MG63 (cell line): ENCODE data around the gene ENGASE. TPM values are rescaled to one million over a fixed set of nuclear protein-coding genes. Genes with fewer than 3 reads are reported as not detected.
A peak's percentile ranks its signal among the peaks of the same experiment; 100 is the strongest.

Source experiments
- DNase-seq: peaks from one replicate; pipeline ENCODE4 v3.0.0-alpha.2; 2020
- H3K27me3 ChIP-seq: fragments of 250-450 bp; sonication (Bioruptor Pico); 2 replicates; pipeline ENCODE4 v1.5.1; 2020; ENCODE audit warnings: mild to moderate bottlenecking, moderate library complexity
- H3K36me3 ChIP-seq: fragments of 250-450 bp; sonication (Bioruptor Pico); 2 replicates; pipeline ENCODE4 v1.5.1; 2020; ENCODE audit warnings: mild to moderate bottlenecking, moderate library complexity
- H3K4me3 ChIP-seq: fragments of 250-450 bp; sonication (Bioruptor Pico); 2 replicates; pipeline ENCODE4 v1.5.1; 2020; ENCODE audit warnings: mild to moderate bottlenecking, moderate library complexity
- H3K9me3 ChIP-seq: fragments of 250-450 bp; sonication (Bioruptor Pico); 2 replicates; pipeline ENCODE4 v1.5.1; 2020; ENCODE audit warnings: mild to moderate bottlenecking, moderate library complexity
- total RNA-seq: library from RNA; depleted of rRNA; stranded (reverse); fragments of >200 nt; shearing (Covaris generic); gene quantifications from 2 replicates; pipeline ENCODE4 v1.2.3, GENCODE V29; 2014; ENCODE audit warnings: low replicate concordance

Gene ENGASE
- total RNA-seq, 1 experiment from 2014 or later, result 12.4 TPM

DNA sequence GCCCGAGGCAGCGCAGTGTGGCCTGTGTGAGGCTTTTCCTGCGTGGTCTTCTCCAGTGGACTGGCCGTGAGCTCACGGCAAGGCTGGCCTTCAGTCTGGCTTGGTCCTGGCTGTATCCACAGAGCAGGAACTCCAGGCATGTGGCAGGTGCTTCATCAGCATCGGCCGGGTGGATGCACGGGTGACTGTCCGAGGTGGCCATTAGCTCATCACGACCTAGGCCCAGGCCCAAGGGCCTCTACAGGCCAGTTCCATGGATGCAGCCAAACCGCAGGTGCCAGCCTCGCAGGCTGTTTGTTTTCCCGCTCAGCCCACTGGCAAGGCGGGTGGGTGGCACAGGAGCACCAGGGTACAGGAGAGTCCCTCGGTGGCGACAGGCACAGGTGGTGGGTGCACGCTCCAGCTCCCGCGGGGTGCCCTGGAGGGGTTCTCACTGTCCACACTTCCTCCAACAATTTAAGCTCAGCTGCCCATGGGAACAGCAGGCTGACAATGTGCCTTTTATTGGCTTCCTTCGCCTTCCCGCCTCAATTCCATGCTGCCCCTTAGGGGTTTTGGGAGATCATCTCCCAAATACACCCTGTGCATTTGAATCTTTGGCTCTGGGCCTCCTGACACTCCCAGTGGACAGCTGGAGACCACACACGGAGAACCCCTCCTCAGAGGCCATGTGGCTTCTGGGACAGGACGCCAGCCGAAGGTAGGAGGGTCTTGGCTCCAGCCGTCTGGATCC is 33.0 kb downstream of the ENGASE start:
- Histone ChIP-seq H3K36me3 (no peaks in the 10 kb centered on the region), H3K27me3 (peaks cover 2% of the 10 kb centered on the region; the same call in 1 of the 2 replicates), H3K9me3 (no peaks in the 10 kb centered on the region), H3K4me3 (no peak overlapping the region)
- no peak for DNase-seq

DNA sequence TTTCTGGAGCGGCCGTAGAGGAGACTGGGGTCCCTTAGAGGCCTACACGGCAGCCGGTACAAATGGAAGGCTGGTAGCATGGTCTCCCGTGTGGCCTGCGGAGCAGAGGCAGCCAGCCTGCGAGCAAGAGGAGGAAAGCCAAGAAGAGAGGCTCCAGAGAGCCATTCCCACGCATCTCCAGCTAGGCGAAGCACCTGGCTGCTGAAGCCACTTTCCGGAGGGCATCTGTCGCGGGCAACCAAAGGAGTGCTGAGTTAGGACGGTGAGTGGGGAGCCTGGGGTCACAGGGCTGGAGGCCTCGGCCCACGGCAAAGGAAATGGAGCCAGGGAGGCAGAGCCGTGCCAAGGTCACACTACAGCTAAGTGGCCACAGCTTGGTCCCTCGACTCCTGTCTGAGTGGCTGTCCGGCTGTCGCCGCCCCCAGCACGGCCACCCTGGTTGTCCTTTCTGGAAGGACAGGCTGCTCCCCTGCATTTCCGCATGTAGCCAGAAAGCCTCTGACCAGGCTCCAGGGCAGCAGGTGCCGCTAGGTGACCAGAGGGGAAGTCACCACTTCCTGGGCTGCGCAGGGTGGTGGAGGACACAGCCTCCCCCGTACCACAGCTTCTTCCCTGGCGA is 33.7 kb downstream of the ENGASE start:
- no peak for DNase-seq
- Histone ChIP-seq H3K36me3 (no peaks in the 10 kb centered on the region), H3K4me3 (no peak overlapping the region), H3K9me3 (no peaks in the 10 kb centered on the region), H3K27me3 (peaks cover 2% of the 10 kb centered on the region; the same call in 1 of the 2 replicates)

DNA sequence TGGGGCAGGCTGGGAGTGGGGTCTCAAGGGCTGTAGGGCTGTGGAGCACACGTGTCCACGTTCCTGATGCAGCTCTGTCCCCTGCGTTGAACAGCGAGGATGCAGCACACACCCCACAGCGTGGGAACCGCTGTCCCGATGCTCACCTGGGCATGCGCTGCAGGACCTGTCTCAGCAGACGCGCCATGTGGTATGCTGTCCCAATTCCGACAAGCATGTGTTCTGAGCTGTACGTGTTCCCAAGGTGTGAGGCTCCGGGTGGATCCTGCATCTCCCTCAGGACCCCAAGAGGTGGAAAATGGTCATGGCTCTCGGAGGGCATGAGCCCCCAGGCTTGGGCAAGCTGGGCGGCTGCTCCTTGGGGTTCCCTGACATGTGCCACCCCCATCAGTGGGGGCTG is 34.2 kb downstream of the ENGASE start:
- peaks cover 2% of the 10 kb centered on the region; the same call in 1 of the 2 replicates for H3K27me3 ChIP-seq

DNA sequence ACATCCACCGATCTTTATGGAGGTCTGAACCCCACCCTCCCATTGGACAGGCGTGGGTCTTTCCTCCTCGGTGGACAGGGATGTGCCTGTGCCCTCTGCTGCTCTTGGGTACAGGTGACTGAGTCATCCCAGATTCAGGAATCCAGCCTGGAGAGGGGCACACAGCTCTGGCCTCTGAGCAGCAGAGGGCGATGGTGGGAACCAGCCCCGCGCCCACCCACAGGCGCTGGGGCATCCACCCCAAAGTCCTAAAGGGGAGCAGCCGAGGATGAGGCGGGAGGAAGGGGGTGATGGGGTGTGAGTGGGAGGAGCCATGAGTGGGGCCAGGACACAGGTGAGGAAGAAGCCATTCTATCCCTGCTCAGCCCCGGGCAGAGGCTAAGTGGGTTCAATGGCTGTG is 35.0 kb downstream of the ENGASE start:
- no peaks in the 10 kb centered on the region for H3K9me3 ChIP-seq
- DNase-seq, result no peak
- no peaks in the 10 kb centered on the region for H3K36me3 ChIP-seq
- H3K4me3 ChIP-seq, result no peak overlapping the region
- peaks cover 2% of the 10 kb centered on the region; the same call in 1 of the 2 replicates for H3K27me3 ChIP-seq

More for the DNA sequence above, 34.2 kb downstream of the ENGASE start:
- no peak for DNase-seq
- H3K4me3 ChIP-seq, result no peak overlapping the region
- no peaks in the 10 kb centered on the region for H3K9me3 ChIP-seq
- H3K36me3 ChIP-seq, result no peaks in the 10 kb centered on the region

DNA sequence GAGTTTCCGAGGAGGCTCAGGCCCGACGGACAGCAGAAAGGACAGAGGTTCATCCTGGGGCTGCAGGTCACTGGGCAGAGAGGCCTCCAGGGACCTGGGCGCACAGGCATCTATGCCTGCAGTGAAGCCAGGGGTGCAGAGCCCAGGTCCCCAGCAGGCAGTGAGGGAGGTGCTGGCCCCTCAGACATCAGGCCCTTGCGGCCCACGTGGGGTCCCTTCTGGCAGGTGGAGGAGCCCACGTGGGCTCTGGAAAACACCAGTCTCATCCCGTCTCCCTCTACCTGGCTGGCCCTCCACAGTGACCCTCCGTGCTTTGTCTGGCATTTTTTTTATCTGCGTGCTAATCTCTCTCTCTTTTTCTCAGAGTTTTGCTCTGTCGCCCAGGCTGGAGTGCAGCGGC is 36.5 kb downstream of the ENGASE start:
- peaks cover 2% of the 10 kb centered on the region; the same call in 1 of the 2 replicates for H3K27me3 ChIP-seq
- no peak overlapping the region for H3K4me3 ChIP-seq
- no peak for DNase-seq
- H3K36me3 ChIP-seq, result no peaks in the 10 kb centered on the region
- H3K9me3 ChIP-seq, result no peaks in the 10 kb centered on the region

DNA sequence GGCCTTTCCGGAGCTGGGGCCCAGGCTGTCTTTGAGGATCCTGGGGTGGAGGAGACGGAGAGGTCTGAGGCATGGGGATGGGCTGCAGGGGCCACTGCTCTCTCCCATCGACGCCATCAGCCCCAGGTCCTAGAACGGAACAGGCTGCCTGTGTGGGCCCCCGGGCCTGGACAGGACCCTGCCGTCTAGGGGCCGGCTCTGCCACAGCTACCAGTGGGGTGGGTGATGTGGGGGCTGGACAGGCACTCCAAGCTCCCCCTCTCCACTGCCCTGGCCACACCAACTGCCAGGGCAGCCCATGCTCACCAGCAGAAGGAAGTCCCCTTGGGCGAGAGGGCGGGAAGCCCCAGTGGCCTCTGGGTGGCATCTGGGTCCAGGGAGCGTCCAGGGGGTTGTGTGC is 37.8 kb downstream of the ENGASE start:
- Histone ChIP-seq H3K36me3 (no peaks in the 10 kb centered on the region), H3K4me3 (no peak overlapping the region), H3K27me3 (peaks cover 2% of the 10 kb centered on the region; the same call in 1 of the 2 replicates), H3K9me3 (no peaks in the 10 kb centered on the region)
- DNase-seq, result no peak

DNA sequence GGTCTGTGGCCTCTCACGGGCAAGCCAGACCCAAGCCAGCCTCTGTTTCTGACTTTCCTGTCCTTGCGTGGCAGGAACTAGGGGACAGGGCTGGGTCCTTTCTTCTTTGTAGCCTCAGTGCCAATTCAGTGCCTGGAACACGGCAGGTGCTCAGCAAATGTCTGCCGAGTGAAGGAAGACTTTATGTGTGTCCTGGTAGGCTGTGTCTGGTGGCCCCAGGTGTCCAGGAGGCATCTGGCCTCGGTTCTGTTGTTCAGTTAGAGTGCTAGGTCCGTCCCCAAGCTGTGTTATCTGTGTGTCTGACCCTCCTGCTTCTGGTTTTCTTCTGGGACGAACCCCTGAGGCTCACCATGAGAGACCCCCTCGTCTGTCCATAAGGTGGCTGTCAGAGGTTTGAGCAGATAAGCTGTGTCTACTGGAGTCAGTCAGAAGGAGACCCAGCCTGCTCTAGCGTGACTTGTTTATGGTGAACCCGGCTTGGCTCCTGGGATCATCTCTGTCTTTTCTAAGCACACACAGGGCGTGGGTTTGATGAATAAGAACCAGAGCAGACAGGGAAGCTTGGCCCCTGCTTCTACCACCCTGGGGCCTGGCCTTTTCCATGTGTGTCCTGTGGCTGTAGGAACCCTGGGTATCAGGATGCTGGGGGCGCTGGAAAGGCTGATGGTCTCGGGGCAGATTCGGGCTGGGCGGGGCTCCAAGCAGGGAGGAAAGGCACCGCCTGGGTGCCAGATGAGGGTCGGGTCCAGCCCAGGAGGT is 39.3 kb downstream of the ENGASE start:
- Histone ChIP-seq H3K27me3 (peaks cover 2% of the 10 kb centered on the region; the same call in 1 of the 2 replicates), H3K9me3 (no peaks in the 10 kb centered on the region), H3K4me3 (no peak overlapping the region), H3K36me3 (no peaks in the 10 kb centered on the region)
- no peak for DNase-seq

DNA sequence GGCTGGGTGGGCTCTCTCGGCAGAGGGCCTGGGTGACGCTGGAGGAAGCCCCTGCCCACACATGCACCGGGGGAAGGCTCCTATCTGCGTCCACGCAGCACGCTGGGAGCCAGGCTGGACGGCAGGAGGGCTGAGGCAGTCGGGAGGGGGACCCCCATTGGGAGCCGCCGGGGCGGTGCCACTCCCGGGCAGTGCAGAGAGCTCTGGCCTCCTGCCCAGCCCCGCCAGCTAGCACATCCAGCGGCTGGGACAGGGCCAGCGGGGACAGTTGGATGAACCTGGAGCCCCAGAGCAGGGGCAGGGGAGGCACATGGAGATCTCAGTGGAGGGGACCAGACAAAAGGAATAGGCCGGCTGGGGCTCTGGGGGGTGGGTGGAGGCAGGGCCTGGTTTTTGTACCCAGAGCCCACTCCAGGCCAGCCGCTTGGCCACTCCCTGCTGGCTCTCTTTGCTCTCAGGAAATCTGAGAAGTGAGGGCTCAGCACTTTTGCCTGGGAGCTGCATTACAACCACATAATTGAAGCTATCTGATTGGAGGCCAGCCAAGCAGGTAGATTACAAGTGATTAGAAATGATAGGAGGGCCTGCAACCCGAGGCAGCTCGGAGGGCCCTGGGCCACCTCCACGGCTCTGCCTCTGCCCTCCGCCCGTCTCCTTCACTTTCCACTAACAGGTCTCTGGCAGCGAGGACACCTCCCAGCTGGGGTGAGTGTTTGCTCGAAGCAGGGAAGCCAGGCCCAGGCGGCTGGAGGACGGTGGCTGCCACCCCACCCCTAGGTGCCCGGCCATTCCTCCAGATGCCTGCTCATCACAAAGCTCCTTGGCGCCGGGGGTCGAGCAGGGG is 40.1 kb downstream of the ENGASE start:
- Histone ChIP-seq H3K27me3 (peaks cover 8% of the 10 kb centered on the region), H3K9me3 (no peaks in the 10 kb centered on the region), H3K4me3 (no peak overlapping the region), H3K36me3 (no peaks in the 10 kb centered on the region)
- DNase-seq, result peak; percentile 52

DNA sequence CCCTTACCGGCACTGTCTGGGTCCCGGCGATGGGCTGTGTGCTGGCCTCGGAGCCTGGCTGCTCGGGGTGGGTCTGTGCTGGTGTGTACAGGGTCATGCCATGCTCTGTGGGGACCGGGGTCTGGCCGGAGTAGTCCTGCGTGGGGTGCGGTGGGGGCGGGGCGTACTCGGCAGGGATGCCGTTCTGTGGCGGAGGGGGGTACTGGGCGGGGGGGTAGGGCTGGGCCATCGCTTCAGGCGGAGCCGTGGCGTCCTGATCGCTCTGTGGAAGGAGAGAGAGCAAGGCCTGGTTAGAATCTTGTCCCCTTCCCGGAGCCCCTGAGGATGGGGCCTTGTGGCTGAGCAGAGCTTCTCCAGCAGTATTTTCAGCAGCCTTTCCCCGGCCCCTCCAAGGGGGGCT is 40.9 kb downstream of the ENGASE start:
- H3K36me3 ChIP-seq, result no peaks in the 10 kb centered on the region
- no peak for DNase-seq
- no peaks in the 10 kb centered on the region for H3K9me3 ChIP-seq
- peaks cover 12% of the 10 kb centered on the region for H3K27me3 ChIP-seq
- H3K4me3 ChIP-seq, result no peak overlapping the region

DNA sequence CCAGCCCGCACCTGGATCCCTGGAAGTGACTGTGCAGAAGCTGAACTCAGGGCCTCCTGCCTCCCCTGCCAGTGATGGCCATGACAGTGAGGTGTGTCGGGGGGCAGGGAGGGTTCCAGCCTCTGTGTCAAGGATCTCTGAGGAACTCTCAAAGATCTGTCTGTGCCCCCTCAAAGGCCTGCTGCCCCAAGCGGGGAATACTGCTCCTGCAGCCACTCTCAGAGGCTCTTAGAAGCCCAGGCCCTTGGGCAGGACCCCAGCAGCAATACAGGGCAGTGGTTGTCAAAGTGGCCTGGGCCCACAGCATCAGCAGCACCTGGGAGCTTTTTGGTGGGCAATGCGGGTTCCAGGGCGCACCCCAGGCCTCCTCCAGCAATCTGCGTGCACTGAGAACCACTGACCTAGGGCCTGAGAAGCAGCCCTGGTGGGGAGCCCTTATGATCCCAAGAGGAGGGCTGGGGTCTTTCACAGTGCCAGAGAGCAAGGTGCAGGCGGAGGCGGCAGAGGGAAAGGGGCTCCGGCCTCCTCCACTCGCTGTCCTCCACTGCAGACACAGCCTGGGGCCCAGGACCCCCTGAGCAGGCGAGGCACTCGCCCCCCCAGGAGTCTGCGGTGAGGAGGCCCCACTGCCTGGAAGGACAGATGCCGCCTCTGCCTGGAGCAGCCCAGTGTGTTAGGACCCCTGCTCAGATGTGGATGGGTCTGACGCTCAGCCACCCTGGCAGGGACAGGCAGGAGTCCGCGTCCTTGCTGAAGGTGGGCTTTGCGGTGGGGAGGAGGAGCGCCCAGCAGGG is 42.1 kb downstream of the ENGASE start:
- Histone ChIP-seq H3K36me3 (no peaks in the 10 kb centered on the region), H3K9me3 (no peaks in the 10 kb centered on the region), H3K27me3 (peaks cover 12% of the 10 kb centered on the region), H3K4me3 (no peak overlapping the region)
- no peak for DNase-seq

DNA sequence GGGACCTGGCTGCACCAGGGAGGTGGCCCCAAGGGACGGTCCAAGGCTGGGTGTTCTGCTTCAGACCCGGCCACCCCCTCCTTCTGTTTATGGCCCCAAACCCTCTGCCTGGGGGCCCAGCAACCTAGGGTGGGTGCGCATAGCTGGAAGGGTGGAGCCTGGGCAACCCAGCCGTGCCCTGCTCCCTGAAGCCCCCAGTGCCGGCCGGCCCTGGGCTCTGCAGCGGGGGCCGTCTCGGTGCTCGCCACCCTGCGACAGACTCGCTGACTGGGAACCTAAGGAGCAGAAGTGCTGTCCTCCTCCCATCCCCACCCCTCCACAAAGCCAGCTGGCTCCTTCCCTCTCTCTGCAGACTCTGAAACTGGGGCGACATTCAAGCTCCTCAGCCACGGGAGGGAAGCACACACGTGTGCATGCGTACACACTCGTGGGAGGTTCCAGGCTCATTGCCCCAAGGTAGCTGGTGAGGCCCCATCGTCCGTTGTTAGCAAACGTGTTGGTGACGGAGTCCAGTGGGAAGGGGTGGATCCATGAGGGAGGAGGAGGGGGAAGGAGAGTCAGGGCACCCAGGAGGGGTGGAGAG is 43.4 kb downstream of the ENGASE start:
- no peak for DNase-seq
- H3K9me3 ChIP-seq, result no peaks in the 10 kb centered on the region
- no peak overlapping the region for H3K4me3 ChIP-seq
- no peaks in the 10 kb centered on the region for H3K36me3 ChIP-seq
- peaks cover 20% of the 10 kb centered on the region for H3K27me3 ChIP-seq

DNA sequence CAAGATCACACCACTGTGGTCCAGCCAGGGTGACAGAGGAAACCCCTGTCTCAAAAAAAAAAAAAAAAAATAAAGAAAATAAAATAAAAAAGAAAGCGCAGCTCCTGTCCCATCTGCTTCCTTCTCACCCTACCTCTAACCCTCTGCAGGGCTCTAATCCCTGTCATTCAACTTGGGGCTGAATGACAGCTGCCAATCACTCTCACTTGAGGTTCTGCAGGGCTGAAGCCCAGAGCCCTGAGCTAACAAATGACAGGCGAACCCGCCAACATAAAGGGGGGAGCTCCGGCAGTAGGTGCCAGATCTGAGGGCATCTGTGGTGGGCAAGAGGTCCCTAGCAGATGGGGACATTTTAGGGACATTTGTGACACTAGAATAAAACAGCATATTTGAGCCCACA is 44.3 kb downstream of the ENGASE start:
- H3K4me3 ChIP-seq, result no peak overlapping the region
- no peaks in the 10 kb centered on the region for H3K36me3 ChIP-seq
- DNase-seq, result no peak
- no peaks in the 10 kb centered on the region for H3K9me3 ChIP-seq
- peaks cover 20% of the 10 kb centered on the region for H3K27me3 ChIP-seq

DNA sequence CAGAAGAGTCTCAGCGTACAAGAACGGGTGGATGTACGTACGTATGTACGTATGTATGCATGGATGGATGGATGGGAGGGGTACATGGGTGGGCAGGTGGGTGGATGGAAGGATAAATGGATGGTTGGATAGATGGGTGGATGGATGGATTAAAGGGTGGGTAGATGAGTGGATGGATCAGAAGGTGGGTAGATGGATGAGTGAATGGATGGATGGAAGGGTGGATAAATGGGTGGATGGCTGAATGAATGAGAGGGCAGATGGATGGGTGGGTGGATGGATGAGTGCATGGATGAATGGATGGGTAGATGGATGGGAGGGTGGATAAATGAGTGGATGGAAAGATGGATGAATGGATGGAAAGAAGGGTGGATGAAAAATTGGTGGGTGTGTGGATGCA is 45.6 kb downstream of the ENGASE start:
- no peak overlapping the region for H3K4me3 ChIP-seq
- no peak for DNase-seq
- no peaks in the 10 kb centered on the region for H3K36me3 ChIP-seq
- H3K27me3 ChIP-seq, result peaks cover 22% of the 10 kb centered on the region
- H3K9me3 ChIP-seq, result no peaks in the 10 kb centered on the region

DNA sequence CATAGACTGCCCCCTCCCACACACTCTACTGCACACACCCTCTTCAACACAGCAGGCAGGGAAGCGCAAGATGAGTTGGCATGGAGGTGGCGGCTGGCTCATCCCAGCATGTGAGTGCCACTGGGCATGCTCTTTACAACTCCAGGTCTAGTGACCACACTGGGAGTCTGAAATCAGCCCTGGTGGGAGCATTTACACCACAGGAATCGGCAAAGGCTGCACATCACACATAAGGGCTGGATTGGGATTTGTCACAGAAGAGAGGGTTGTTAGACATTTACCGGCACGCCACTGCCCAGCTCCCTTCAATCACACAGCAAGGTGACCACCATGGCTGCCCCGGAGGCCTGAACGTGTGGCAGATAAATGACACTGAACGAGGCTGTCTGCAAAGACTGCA is 49.4 kb downstream of the ENGASE start:
- no peaks in the 10 kb centered on the region for H3K36me3 ChIP-seq
- H3K27me3 ChIP-seq, result peaks cover 58% of the 10 kb centered on the region
- H3K4me3 ChIP-seq, result no peak overlapping the region
- no peak for DNase-seq
- no peaks in the 10 kb centered on the region for H3K9me3 ChIP-seq

DNA sequence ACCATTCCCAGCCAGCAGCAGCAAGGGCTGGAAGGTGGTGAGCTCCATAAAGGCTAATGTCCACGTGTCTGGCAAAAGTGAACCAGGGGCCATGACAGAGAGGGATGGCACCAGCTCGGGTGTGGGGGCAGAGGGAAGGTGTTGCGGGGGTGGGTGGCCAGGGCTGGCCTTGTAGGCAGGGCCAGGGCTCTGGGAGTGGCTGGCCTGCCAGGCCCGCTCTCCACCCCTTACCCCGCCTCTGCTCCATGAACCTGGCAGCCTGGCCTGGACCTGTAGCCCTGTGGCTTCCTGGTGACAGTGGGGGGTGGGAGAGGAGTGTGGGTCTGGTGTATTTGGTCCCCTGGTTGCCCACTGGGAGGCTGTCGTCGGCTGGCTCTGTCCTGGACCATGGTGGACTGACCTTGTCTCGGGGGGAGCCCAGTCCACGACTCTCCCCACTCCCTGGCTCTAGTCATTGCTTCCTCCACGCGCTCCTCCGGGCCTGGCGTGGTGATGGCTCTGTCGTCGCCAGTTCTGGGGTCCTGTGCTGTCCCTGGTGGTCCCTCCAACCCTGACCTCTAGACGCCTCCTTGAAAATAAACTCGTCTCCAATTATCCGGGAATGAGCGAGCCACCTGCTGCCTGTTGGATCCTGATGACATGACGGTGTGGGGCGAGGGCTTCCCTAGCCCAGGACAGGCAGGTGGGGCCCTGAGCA is 50.0 kb downstream of the ENGASE start:
- no peak for DNase-seq
- Histone ChIP-seq H3K36me3 (no peaks in the 10 kb centered on the region), H3K27me3 (peaks cover 54% of the 10 kb centered on the region), H3K9me3 (no peaks in the 10 kb centered on the region), H3K4me3 (no peak overlapping the region)
